ENCODE results near the gene P2RY8. TPM values are rescaled to one million over a fixed set of nuclear protein-coding genes. Genes with fewer than 3 reads are reported as not detected.

The P2RY8 gene
- total RNA-seq, 4 donors from 2014 or later, result 0.98 to 7.1 (median 2.7) TPM

DNA sequence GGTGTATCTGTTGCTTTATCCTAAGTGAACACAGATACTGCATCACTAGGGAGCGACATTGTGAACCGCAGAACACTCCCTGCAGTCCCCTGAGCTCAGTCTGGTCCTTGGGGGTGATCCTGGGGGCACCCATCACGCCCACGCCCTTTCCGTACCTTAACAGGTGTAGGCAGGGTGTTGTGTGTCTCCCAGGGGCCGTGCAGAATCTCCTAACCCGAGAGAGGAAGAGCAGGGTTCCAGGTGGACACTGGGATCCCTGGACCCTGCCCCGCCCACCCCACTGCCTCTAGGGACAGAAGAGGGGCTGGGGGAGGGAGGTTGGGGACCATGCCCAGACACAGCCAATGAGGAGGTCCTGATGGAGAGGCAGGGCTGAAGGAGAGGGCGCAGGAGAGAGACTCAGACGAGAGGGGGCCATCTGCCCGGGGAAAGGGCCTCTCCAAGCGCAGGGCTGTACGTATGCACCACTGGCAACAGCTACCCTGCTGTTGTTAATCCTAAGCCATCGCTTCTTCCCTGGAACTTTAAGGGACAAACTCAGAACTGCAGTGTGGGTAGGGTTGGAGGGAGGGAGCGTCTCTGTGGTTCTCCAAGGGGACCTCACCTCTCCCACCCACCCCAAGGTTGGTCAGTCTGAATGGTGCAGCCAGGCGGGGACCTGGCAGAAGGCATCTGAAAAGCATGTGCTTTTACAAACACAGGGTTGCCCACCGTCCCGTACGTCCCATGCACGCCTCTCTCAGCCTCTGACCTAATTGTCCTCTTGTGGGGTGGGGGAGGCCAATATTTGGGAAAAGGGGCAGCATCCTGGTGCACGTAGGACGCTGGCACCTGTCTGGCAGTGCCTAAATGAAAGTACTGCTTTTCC lies 2.5 kb downstream of the P2RY8 start:
- TF ChIP-seq, protein P1, sequence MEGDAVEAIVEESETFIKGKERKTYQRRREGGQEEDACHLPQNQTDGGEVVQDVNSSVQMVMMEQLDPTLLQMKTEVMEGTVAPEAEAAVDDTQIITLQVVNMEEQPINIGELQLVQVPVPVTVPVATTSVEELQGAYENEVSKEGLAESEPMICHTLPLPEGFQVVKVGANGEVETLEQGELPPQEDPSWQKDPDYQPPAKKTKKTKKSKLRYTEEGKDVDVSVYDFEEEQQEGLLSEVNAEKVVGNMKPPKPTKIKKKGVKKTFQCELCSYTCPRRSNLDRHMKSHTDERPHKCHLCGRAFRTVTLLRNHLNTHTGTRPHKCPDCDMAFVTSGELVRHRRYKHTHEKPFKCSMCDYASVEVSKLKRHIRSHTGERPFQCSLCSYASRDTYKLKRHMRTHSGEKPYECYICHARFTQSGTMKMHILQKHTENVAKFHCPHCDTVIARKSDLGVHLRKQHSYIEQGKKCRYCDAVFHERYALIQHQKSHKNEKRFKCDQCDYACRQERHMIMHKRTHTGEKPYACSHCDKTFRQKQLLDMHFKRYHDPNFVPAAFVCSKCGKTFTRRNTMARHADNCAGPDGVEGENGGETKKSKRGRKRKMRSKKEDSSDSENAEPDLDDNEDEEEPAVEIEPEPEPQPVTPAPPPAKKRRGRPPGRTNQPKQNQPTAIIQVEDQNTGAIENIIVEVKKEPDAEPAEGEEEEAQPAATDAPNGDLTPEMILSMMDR (IDR thresholded peaks at IDR 0.05; ENCODE audit: low read depth), result no peak

DNA sequence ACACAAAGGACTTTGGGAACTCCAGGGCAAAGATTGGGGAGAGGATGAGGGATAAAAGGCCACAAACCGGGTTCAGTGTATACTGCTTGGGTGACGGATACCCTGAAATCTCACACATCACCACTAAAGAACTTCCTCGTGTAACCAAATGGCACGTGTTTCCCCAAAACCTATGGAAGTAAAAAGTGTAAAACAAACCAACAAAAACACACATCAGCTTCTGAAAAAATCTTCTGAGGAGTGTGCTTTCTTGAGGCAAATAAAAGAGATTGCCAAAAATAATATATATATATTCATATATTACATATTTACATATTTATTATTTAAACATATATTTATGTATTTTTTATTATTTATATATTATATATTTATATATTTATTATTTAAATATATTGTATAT lies 3.9 kb downstream of the P2RY8 start:
- TF ChIP-seq, protein P1 (IDR thresholded peaks at IDR 0.05; ENCODE audit: low read depth), result no peak

DNA sequence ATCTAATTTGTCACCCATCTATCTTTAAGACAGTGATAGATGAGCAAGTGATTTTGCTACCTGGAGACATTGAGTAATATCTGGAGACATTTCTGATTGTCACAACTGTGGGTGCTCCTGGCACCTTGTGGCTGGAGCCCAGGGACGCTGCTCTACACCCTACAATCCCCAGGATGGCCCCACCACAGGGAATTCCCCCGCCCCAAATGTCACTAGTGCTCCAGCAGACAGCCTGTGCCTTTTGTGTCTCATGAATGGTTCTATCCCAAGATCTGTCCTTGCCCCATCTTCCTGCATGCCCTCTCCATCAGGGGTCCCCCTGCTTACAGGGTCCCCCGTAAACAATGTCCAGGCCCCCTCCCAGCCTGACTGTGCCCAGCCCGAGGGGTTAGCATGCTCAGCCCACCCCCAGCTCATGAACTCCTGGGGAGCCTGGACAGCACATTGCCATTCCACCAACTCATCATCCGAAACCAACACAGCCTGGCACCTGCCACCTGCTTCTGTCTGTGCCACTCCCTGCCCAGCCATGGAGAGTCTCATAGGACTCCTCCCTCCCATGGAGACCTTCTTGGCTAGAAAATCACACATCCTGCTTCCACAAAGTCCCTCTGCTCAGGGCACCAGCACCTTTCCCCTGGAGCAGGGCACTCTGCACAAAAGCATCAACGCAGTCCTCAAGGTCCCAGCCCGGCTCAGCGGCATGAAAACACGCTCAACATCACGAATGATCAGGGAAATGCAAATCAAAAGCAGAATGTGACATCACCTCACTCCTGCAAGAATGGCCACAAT lies 5.7 kb downstream of the P2RY8 start:
- TF ChIP-seq, protein P1 (IDR thresholded peaks at IDR 0.05; ENCODE audit: low read depth), result no peak

DNA sequence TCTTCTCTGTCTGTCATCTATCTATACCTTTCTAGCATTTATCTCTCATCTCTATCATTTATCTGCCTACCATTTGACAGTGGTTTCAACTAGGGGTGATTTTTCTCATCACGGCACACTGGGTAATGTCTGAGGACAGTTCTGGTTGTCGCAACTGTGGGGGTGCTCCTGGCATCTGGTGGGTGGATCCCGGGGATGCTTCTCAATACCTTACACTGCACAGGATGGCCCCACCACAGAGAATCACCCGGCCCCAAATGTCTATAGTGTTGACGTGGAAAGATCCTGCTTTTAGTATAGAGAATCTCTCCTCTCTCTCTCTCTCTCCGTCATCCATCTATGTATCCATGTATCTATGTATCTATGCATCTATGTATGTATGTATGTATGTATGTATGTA lies 7.2 kb downstream of the P2RY8 start:
- TF ChIP-seq, protein P1 (IDR thresholded peaks at IDR 0.05; ENCODE audit: low read depth), result no peak

DNA sequence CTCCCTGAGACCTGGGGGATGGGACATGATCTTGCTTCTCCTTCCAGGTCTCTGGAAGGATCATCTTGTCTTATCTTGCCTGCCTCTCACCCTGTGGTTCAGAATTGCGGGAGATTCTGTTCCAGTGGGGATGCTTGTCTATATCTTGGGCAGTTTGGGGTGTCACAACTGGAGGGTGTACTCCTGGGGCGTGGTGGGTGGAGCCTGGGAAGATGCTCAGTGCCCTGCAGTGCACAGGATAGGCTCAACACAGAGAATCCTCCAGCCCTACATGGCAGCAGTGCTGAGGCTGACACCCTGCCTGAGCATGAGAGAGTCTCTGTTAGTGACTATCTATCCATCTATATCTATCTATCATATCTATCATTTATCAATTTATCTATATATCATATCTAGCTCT lies 7.7 kb downstream of the P2RY8 start:
- TF ChIP-seq, protein P1 (IDR thresholded peaks at IDR 0.05; ENCODE audit: low read depth), result no peak

DNA sequence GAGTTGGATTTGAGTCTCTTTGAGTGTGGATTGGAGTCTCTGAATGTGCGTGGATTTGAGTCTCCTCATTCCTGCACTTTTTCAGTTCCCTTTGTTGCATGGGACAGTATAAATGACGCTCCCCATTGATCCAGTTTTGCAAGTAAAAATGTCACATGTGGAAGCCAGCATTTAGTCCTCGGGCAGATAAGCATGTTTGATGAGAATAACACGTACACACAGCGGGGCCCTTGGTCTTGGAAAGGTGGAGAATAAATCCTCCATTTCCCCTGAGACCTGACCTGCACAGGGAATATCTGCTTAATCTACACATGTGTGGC lies 8.1 kb downstream of the P2RY8 start:
- TF ChIP-seq, protein P1 (IDR thresholded peaks at IDR 0.05; ENCODE audit: low read depth), result no peak

DNA sequence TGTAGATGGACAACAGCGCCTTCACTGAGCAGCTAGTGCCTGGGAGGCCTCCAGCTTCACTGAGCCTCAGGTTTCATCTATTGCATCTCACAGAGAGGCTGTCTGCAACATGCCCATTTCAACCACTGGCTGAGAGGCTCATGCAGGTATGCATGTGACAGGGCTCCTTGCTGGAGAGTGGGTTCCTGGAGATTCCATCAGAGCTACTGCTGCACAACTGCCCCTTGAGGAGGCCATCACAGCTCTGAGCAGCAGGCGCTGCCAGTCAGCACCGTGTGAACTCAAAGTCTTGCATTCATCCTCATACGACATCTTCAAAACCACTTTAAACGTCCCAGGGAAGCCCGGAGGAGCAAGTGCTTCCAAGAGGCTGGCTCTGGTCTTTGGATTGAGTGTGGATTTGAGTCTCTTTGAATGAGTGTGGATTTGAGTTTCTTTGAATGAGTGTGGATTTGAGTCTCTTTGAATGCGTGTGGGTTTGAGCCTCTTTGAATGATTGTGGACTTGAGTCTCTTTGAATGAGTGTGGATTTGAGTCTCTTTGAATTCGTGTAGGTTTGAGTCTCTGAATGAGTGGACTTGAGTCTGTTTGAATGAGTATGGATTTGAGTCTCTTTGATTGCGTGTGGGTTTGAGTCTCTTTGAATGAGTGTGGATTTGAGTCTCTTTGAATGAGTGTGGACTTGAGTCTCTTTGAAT lies 8.7 kb downstream of the P2RY8 start:
- TF ChIP-seq, protein P1 (IDR thresholded peaks at IDR 0.05; ENCODE audit: low read depth), result no peak

Data from subcutaneous adipose tissue (tissue), 4 donors.